Tibial nerve (tissue), 4 donors: ENCODE measurements around the gene TTLL13. TPM values are rescaled to one million over a fixed set of nuclear protein-coding genes. Genes with fewer than 3 reads are reported as not detected.
"Not testable (repeated sequence)": the region's sequence is repeated elsewhere in the genome, so short reads cannot be mapped to it uniquely, and the experiment has no call there.

Experiments used
- DNase-seq, 2 donors: peaks; one replicate each; pipeline ENCODE4 v3.0.0-alpha.2; 2019; ENCODE audit warnings: low spot score in 2 of 2
- H3K27ac ChIP-seq, 4 donors: fragments of 200-600 bp; sonication (generic) in 3 of 4; one replicate each; pipeline ENCODE4 v1.5.1; 2017 to 2019; ENCODE audit warnings: mild to moderate bottlenecking in 1 of 4
- H3K27me3 ChIP-seq, 2 donors: fragments of 200-600 bp; sonication (generic) in 1 of 2; one replicate each; pipeline versions ENCODE4 v1.5.1 to v1.6.0; 2017 to 2019
- H3K36me3 ChIP-seq, 3 donors: fragments of 200-600 bp; sonication (generic); one replicate each; pipeline ENCODE4 v1.5.1; 2018 to 2019
- H3K4me1 ChIP-seq, 4 donors: fragments of 200-600 bp; sonication (generic) in 3 of 4; one replicate each; pipeline ENCODE4 v1.5.1; 2017 to 2019
- H3K4me3 ChIP-seq, 4 donors: fragments of 200-600 bp; sonication (generic) in 3 of 4; one replicate each; pipeline ENCODE4 v1.5.1; 2017 to 2019; ENCODE audit warnings: mild to moderate bottlenecking in 1 of 4, moderate library complexity in 1 of 4
- H3K9me3 ChIP-seq, 4 donors: fragments of 200-600 bp; sonication (generic) in 3 of 4; one replicate each; pipeline ENCODE4 v1.5.1; 2017 to 2019
- CTCF ChIP-seq, 5 experiments: fragments of 200-600 bp in 3 of 5; fragments of 450-650 bp in 2 of 5; sonication (generic) in 3 of 5; IDR thresholded peaks; one replicate each; pipeline ENCODE4 v1.5.1; 2016 to 2019; ENCODE audit warnings: antibody characterized with exemption in 5 of 5, mild to moderate bottlenecking in 3 of 5, moderate library complexity in 2 of 5
- EP300 ChIP-seq, 2 donors: sonication (generic); formaldehyde crosslinking; IDR thresholded peaks; one replicate each; pipeline ENCODE4 v1.6.1; 2017; ENCODE audit warnings: antibody characterized with exemption in 2 of 2, mild to moderate bottlenecking in 1 of 2
- POLR2A ChIP-seq, 2 donors: fragments of 450-650 bp; IDR thresholded peaks; one replicate each; pipeline ENCODE4 v1.6.1; 2017; ENCODE audit warnings: antibody characterized with exemption in 2 of 2, mild to moderate bottlenecking in 2 of 2, moderate library complexity in 2 of 2
- WGBS, 2 donors: methylation state at CpG; one replicate each; pipeline ENCODE4 v1.1.5; 2018; 5-methylcytosine and 5-hydroxymethylcytosine counted together
- total RNA-seq, 4 donors: library from RNA; depleted of rRNA; stranded (reverse); fragments of >200 nt; gene quantifications; one replicate each; pipeline ENCODE4 v1.1.0, GENCODE V29; 2016

Gene TTLL13
- total RNA-seq, 4 donors from 2014 or later: 0.60 TPM; not detected in 3

DNA sequence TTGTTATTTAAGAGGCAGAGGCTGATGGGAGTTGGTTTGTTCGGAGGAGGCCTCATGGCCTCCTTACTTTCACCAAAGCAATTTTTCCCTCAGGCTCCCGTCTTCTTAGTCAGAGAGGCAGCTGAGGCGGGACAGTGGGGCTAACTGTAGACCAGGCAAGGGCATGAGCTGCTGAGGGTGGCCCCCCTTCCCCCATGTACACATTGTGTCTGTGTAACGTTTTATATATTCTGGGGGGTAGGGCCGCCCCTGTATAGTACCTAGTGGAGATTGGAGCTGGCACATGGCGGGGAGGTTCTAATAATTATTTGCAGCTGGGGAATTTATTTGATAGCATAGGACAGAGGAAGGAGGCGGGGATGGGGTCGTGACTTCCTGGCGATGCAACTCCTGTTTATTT is 51.2 kb downstream of the TTLL13 start:
- Histone ChIP-seq H3K27ac (peak overlapping the region in 1 of 4 donors; percentile 71), H3K9me3 (no peaks in the 10 kb centered on the region), H3K27me3 (no peaks in the 10 kb centered on the region), H3K4me3 (no peak overlapping the region), H3K36me3 (no peaks in the 10 kb centered on the region), H3K4me1 (peaks cover 0 to 18% (median 5%) of the 10 kb centered on the region in 4 donors)
- 84% methylated on average over 9 of the region's 9 CpGs for WGBS, 2 donors
- DNase-seq: no peak
- TF ChIP-seq POLR2A (IDR thresholded peaks at IDR 0.05) (no peak), CTCF (IDR thresholded peaks at IDR 0.05) (no peak), EP300 (IDR thresholded peaks at IDR 0.05) (no peak)

DNA sequence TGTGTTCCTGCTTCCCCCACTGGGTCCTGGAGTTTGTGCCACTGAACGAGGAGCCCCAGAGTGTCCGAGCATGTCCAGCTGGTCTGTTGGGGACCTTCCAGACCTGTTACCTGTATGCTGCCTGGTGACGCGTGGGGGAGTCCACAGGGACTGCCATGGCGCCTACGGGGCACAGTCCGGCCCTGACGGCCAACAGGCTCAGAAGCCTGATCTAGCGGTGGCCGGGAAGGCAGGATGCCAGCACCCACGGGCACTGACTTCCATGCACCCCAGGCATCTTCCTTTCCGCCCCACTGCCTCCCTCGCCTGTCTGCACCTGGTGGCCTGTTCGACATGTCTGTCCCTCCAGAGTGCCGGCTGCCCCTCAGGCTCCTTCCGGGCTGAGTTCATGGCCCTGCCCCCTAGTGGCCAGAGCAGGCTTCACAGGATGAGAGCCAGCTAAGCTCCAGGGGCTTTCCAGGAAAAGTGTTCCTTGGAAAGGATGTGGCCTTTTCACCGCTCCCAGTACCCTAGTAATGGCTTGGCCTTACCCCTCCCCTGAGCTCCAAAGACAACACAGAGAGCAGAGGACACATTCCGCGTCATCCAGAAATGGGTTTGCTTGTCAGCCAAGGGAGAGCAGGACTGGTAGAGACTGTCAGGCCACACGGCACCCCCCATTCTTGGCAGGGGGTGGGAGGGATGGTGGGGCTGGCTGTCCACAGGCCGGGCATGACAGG is 51.8 kb downstream of the TTLL13 start:
- peak overlapping the region in 2 of 4 donors; percentile 46 to 71 for H3K27ac ChIP-seq
- H3K4me1 ChIP-seq: peaks cover 0 to 23% (median 5%) of the 10 kb centered on the region in 4 donors
- TF ChIP-seq CTCF (IDR thresholded peaks at IDR 0.05) (peak; percentile 47 to 85 (median 68)), POLR2A (IDR thresholded peaks at IDR 0.05) (no peak), EP300 (IDR thresholded peaks at IDR 0.05) (peak in 1 of 2 donors; percentile 49)
- H3K4me3 ChIP-seq: no peak overlapping the region
- H3K27me3 ChIP-seq: no peaks in the 10 kb centered on the region
- H3K9me3 ChIP-seq: no peaks in the 10 kb centered on the region
- WGBS, 2 donors: 62 to 68% methylated on average over 16 to 21 of the region's 21 CpGs
- peak in 1 of 2 donors; percentile 46 for DNase-seq
- H3K36me3 ChIP-seq: no peaks in the 10 kb centered on the region

- 35 to 55% methylated on average over 8 of the region's 8 CpGs for WGBS, 2 donors
- H3K27ac ChIP-seq: peak overlapping the region in 2 of 4 donors; percentile 46 to 71
- TF ChIP-seq POLR2A (IDR thresholded peaks at IDR 0.05): no peak
- no peak for TF ChIP-seq EP300 (IDR thresholded peaks at IDR 0.05)
- no peak for TF ChIP-seq CTCF (IDR thresholded peaks at IDR 0.05)
- H3K36me3 ChIP-seq: no peaks in the 10 kb centered on the region
- H3K9me3 ChIP-seq: no peaks in the 10 kb centered on the region
- DNase-seq: no peak
- H3K27me3 ChIP-seq: no peaks in the 10 kb centered on the region
- H3K4me1 ChIP-seq: peaks cover 2 to 29% (median 9%) of the 10 kb centered on the region in 4 donors
- H3K4me3 ChIP-seq: no peak overlapping the region
These were observed 52.4 kb downstream of the TTLL13 start for GRCh38 chr15:90301707-90302300.

DNA sequence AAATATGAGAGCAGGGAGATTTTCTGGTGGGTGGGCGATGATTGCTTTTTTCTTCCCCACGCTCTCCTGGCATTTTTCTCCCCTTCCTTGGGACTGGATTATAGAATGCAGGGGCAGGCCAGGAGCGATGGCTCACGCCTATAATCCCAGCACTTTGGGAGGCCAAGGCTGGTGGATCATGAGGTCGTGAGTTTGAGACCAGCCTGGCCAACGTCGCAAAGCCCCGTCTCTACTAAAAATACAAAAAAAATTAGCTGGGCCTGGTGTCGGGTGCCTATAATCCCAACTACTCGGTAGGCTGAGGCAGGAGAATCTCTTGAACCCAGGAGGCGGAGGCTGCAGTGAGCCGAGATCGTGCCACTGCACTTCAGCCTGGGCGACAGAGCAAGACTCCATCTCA is 56.0 kb downstream of the TTLL13 start:
- H3K4me1 ChIP-seq: peaks cover 0 to 28% (median 10%) of the 10 kb centered on the region in 4 donors
- H3K27me3 ChIP-seq, H3K36me3 ChIP-seq, H3K27ac ChIP-seq, H3K4me3 ChIP-seq, H3K9me3 ChIP-seq, DNase-seq: not testable (repeated sequence)
- 82 to 87% methylated on average over 14 of the region's 14 CpGs for WGBS, 2 donors

- Histone ChIP-seq H3K4me1 (peaks cover 0 to 26% (median 10%) of the 10 kb centered on the region in 4 donors), H3K9me3 (no peaks in the 10 kb centered on the region), H3K4me3 (no peak overlapping the region), H3K27me3 (no peaks in the 10 kb centered on the region), H3K36me3 (no peaks in the 10 kb centered on the region), H3K27ac (peak overlapping the region in 1 of 4 donors; percentile 65)
- 68 to 73% methylated on average over 3 of the region's 3 CpGs for WGBS, 2 donors
- no peak for DNase-seq
- no peak for TF ChIP-seq CTCF (IDR thresholded peaks at IDR 0.05)
These were observed 56.6 kb downstream of the TTLL13 start for GRCh38 chr15:90305932-90306331.
